Posterior cingulate gyrus (tissue), 11 donors: ENCODE data around the gene IVL.

ENCODE experiments used
- DNase-seq, 10 donors: peaks; one replicate each; pipeline versions ENCODE4 v3.0.0 to v3.0.0-alpha.2; 2020 to 2021; ENCODE audit warnings: mixed read lengths in 3 of 10
- intact Hi-C: fragments of 100-400 bp; cut with DNase I; formaldehyde crosslinking; loops from one replicate; pipeline ENCODE4 v1.15.1; 2023

IVL gene

GRCh38 chr1:152886758-152887409, 21.5 kb upstream of the IVL start:
- DNase-seq, result no peak
- intact Hi-C loops, result no loop called here

GRCh38 chr1:152888126-152888525, 20.2 kb upstream of the IVL start:
- intact Hi-C loops, result no loop called here
- DNase-seq, result no peak

GRCh38 chr1:152899027-152899426, 9.3 kb upstream of the IVL start:
- intact Hi-C loops, result no loop called here

GRCh38 chr1:152899883-152900282, 8.5 kb upstream of the IVL start:
- intact Hi-C loops, result no loop called here
- DNase-seq, result no peak

More at GRCh38 chr1:152899027-152899426, 9.3 kb upstream of the IVL start:
- no peak for DNase-seq

GRCh38 chr1:152901631-152902030, 6.7 kb upstream of the IVL start:
- DNase-seq, result no peak
- intact Hi-C loops, result no loop called here

- intact Hi-C loops, result no loop called here
- DNase-seq, result no peak
Observed at GRCh38 chr1:152902636-152903035, 5.7 kb upstream of the IVL start.

- intact Hi-C loops, result no loop called here
Observed at GRCh38 chr1:152904688-152905440, 3.5 kb upstream of the IVL start.

GRCh38 chr1:152906023-152906565, 2.3 kb upstream of the IVL start:
- DNase-seq, result no peak
- intact Hi-C loops, result no loop called here

More at GRCh38 chr1:152904688-152905440, 3.5 kb upstream of the IVL start:
- no peak for DNase-seq

GRCh38 chr1:152909206-152909605, 860 bp downstream of the IVL start:
- intact Hi-C loops, result no loop called here
- DNase-seq, result no peak

- DNase-seq, result no peak
- intact Hi-C loops, result no loop called here
Observed at GRCh38 chr1:152912471-152912870, 4.1 kb downstream of the IVL start.

- DNase-seq, result no peak
- intact Hi-C loops, result no loop called here
Observed at GRCh38 chr1:152912900-152913299, 4.6 kb downstream of the IVL start.

- no peak for DNase-seq
- intact Hi-C loops, result no loop called here
Observed at GRCh38 chr1:152917794-152918193, 9.4 kb downstream of the IVL start.

- DNase-seq, result no peak
- intact Hi-C loops, result no loop called here
Observed at GRCh38 chr1:152919071-152919470, 10.7 kb downstream of the IVL start.

GRCh38 chr1:152924191-152924590, 15.8 kb downstream of the IVL start:
- DNase-seq, result no peak
- intact Hi-C loops, result no loop called here

GRCh38 chr1:152926091-152926490, 17.7 kb downstream of the IVL start:
- intact Hi-C loops, result no loop called here

GRCh38 chr1:152928671-152929070, 20.3 kb downstream of the IVL start:
- DNase-seq, result no peak
- intact Hi-C loops, result no loop called here

More at GRCh38 chr1:152926091-152926490, 17.7 kb downstream of the IVL start:
- no peak for DNase-seq

GRCh38 chr1:152932170-152932811, 23.9 kb downstream of the IVL start:
- DNase-seq, result no peak
- intact Hi-C loops, result no loop called here

GRCh38 chr1:152933196-152933595, 24.9 kb downstream of the IVL start:
- no peak for DNase-seq
- intact Hi-C loops, result no loop called here

GRCh38 chr1:152940614-152941013, 32.3 kb downstream of the IVL start:
- no peak for DNase-seq
- intact Hi-C loops, result no loop called here

- intact Hi-C loops, result no loop called here
- no peak for DNase-seq
Observed at GRCh38 chr1:152941037-152941711, 32.8 kb downstream of the IVL start.

- intact Hi-C loops, result no loop called here
- DNase-seq, result no peak
Observed at GRCh38 chr1:152942161-152942560, 33.8 kb downstream of the IVL start.
